ENCODE results near the gene MYOM3.

DNA sequence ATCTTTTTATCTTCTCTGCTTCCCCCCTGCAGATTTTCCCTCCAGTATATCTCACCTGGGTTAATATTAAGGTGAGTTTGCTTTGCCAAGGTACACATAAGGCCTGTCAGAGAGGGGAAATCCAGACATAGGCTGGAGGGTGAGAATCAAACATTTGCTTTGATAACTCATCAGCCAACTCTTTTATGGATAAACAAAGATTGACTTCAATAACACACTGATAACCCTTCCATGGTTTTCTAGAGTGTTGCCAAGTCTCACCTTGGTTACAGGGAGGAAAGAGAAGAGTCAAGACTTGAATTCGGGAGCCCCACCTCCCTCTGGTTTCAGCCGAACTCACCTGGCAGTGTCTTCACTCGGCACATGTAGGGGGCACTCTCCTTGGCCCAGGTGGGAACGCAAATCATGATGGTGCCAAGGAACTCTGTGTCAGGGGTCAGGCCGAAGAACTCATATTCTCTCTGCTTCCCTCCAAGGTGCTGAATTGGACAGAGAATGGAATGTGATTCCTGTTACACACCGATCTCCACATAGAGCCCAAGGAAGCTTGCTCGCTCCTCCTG, 15.9 kb upstream of the MYOM3 start:
- TF ChIP-seq, protein P1, sequence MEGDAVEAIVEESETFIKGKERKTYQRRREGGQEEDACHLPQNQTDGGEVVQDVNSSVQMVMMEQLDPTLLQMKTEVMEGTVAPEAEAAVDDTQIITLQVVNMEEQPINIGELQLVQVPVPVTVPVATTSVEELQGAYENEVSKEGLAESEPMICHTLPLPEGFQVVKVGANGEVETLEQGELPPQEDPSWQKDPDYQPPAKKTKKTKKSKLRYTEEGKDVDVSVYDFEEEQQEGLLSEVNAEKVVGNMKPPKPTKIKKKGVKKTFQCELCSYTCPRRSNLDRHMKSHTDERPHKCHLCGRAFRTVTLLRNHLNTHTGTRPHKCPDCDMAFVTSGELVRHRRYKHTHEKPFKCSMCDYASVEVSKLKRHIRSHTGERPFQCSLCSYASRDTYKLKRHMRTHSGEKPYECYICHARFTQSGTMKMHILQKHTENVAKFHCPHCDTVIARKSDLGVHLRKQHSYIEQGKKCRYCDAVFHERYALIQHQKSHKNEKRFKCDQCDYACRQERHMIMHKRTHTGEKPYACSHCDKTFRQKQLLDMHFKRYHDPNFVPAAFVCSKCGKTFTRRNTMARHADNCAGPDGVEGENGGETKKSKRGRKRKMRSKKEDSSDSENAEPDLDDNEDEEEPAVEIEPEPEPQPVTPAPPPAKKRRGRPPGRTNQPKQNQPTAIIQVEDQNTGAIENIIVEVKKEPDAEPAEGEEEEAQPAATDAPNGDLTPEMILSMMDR (IDR thresholded peaks at IDR 0.05; ENCODE audit: poor library complexity) = no peak
- TF ChIP-seq EZH2phosphoT487 (IDR thresholded peaks at IDR 0.05; ENCODE audit: low read depth, severe bottlenecking, unreplicated experiment) = no peak
